ENCODE results near the gene LCP2. TPM values are rescaled to one million over a fixed set of nuclear protein-coding genes. Genes with fewer than 3 reads are reported as not detected.

Gene LCP2
- polyA plus RNA-seq, 4 donors: 3.1 to 5.8 (median 3.4) TPM

DNA sequence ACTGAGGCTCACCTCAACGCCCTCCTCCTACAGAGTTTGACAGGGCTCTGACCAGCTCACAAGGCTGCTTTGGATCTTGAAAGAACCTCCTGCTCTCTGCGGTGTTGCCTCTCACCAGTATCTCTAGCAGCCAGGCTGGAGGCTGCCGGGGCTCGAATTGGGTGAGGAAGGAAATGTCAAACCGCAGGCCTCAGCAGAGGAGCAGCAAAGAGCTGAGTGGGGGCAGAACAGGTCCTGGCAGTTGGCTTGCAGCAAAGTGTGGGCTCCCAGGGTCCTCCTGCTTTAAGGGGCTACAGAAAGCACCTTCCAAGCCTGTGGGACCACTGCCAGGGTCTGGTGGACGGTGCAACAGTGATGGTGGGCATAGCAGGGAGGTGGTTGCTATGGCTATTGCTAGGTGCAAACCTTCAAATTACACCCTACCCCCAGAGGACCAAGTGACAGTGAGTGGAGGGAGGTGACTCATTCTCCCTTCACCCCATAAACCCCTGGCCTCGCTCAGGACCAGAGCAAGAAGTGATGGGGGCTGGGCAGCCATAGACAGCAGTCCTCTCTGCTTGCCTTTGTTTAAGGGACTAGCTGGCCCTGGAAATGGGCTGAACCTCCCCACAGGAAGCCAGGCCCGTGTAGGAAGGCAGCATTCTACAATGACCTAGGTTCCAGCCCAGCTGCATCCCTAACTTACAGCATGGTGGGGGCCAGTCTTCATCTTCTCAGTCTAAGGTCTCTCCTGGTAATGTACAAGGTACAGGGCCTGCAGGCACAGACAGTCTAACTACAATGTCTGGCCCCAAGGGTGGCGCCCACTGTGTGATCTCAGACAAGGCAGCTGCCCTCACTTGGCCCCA, 18.7 kb downstream of the LCP2 start:
- no peak for DNase-seq (ENCODE audit: low read depth in 4 of 4, low spot score in 3 of 4)

DNA sequence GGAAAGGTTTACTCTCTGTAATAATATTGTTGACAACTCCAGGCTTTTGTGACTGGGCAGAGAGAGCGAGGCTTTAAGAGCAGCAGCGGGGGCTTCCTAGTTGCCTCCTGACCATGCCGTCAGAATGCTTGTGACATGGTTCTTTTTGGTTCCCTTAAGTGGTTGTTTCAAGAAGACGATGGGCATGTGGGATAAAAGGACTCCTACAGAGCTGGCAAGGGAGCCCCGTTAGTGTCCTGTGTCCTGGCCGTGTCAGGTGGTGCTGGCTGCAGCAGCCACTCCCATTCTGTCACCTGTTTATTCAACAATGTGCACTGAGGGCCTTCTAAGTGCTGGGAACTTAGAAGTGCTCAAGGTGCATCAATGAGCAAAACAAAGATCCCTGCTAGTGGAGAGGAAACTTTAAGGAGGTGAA, 19.7 kb downstream of the LCP2 start:
- no peak for DNase-seq (ENCODE audit: low read depth in 4 of 4, low spot score in 3 of 4)

DNA sequence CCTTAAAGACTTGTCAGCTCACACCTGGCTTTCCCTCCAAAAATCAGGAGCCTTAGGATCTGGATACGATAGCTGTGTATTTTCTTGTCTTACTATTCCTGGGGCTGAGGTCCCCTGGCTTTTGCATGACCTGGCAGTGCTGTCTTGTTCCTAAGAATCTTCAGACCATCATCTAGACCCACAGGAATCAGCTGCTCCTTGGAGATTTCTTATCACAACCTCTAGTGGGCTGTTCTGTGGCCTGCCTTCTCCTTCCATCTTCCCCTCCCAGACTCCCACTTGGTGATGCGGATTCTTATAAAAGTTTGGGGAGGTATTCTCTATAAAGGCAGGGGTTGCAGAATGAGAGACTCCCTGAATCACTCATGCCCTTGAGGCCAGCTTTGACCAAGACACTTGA, 21.4 kb downstream of the LCP2 start:
- DNase-seq (ENCODE audit: low read depth in 4 of 4, low spot score in 3 of 4): no peak

DNA sequence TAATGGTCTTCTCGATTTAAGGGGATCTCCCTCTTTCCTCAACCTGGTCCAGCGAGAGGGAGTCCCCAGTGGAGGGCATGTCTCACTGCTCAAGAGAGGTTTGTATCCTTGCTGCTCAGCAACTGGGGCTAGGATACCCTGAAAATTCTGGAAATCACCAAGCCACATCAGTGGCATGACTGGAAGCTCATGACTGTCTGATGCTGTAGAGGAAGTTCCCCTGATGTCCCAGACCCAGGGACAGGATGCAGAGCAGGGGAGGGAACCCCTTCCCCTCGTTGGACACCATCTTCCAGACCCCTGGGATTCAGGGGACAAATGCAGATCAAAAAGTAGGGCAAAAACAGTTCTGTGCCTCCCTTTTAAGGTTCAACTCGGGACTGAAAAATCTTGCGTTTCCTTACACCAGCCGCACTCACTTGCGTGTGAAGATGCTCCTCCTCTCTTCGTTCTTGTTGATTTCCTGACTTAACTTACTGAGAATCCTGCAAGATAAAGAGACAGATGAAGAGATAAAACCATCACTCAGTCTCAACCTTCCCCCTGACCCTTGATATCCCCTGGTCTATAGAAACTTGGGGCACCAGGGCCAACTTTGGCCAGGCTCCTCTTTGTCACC, 22.1 kb downstream of the LCP2 start:
- DNase-seq (ENCODE audit: low read depth in 4 of 4, low spot score in 3 of 4): no peak

DNA sequence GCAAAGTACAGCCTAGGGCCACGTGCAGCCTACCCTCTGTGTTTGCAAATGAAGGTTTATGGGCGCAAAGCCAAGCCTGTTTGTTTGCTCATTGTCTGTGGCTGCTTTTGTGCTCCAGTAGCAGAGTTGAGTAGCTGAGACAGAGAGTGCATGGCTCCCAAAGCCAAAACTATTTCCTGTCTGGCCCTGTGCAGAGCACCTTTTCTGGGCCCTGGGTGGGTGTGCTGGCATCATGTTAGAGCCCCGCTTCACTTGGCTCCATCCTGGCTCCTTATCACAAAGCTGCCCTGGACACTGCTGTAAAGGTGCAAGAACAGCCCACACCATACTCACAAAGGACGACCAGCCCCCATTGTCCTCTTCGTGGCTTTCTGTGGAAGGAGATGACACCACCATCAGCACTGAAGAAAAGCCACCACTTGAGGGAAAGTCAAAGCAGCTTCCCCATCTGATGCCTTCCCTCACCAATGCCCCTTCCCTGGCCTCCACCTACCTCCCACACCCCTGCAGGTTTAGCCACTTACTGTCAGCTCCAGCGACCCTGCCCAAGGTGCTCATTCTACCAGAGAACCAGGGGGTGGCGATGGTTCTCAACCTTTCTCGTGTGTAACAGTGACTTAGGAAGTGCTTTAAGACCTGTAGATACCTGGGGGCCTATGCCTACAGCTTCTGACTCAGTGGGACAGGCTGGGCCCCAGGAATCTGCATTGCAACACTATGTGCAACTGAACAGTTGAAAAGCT, 23.4 kb downstream of the LCP2 start:
- DNase-seq (ENCODE audit: low read depth in 4 of 4, low spot score in 3 of 4): no peak

DNA sequence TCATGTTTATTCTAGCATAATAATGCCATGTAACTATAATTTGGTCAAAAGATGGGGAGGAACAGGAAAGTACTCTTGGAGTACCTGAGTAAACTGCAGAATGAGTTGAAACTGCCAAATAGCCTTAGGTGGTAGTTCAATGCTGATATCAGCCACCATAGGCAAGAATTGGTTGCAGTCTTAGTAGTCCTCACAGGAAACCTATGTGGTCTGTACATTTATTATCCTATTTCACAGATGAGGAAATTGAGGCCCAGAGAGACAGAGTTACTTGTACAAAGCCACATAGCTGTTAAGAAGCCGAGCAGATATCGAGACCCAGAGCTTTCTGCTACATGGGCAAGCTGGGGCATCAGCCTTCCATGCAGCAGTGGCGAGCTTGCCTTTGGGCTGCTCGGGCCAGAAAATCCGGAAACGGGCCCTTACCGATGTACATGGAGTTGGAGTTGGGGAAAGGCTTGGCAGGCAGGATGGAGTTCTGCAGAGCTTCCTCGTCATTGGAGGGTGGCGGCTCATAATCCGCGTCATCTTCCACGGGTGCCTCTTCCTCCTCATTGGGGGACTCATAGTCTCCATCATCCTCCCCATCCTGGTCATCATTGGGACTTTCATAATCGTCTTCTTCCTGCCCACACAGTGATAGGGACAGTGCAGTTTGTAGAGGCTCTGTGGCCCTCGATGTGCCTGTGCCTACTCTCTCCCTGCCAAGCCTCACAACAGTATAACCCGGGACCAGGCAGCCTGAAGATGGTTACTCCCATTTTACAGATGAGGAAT, 27.1 kb downstream of the LCP2 start:
- no peak for DNase-seq (ENCODE audit: low read depth in 4 of 4, low spot score in 3 of 4)

DNA sequence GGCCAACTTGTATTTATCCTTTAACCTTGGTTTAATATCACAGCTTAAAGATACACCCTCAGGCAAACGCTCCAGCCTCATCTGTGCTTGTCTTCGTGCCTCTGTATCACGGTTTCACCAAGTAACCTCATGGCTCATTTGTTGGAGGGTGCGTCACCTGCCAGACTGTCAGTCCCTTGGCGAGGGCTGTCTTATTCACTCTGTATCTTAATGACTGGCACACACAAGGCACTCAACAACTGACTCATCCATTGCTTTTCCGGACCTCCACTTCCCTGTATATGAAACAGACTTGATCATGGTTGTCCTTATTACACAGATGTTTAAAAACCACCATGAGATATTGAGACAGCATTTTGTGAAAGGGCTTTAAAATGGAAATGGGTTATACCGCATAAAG, 28.0 kb downstream of the LCP2 start:
- no peak for DNase-seq (ENCODE audit: low read depth in 4 of 4, low spot score in 3 of 4)

DNA sequence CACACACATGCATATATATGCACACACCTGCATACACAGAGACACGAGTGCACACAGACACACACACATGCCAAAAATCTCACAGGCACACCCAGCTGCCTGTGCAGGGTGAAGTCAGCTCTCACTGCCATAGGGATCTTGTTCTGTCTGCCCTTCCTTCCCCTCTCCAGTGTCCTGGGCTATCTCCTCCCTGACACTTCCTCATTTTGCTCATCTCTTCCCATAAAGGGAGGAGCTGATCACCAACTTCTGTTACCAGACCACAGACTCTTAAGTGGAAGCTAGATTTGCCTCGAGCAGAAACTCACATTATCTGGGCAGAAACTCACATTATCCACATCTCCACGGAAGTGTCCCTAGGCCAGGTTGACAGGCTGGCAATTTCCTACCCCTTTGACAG, 28.7 kb downstream of the LCP2 start:
- DNase-seq (ENCODE audit: low read depth in 4 of 4, low spot score in 3 of 4): no peak

DNA sequence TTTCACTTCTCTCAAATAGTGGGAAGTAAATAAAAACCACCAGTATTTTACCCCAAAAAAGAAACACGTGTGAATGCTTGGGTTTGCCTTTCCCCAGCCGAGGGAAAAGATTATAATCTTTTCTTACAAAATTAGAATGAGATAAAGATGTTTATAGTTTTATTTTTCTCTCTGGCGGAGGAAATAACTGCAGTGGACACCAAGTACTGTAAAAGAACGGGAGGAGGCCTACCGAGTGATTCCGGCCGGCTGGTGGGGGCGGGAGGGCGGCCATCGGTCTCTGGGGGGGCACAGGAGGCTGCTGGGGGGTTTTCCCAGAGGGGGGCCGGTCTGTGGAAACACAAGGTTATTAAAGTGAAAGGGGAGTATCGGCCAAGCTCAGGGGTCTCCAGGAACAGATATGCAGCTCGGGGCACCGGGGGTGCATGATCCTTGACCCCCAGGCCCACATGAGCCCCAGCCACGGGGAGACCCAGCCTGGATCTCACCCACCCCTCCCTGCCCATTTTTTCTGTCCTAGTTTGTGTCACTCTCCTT, 29.4 kb downstream of the LCP2 start:
- no peak for DNase-seq (ENCODE audit: low read depth in 4 of 4, low spot score in 3 of 4)

DNA sequence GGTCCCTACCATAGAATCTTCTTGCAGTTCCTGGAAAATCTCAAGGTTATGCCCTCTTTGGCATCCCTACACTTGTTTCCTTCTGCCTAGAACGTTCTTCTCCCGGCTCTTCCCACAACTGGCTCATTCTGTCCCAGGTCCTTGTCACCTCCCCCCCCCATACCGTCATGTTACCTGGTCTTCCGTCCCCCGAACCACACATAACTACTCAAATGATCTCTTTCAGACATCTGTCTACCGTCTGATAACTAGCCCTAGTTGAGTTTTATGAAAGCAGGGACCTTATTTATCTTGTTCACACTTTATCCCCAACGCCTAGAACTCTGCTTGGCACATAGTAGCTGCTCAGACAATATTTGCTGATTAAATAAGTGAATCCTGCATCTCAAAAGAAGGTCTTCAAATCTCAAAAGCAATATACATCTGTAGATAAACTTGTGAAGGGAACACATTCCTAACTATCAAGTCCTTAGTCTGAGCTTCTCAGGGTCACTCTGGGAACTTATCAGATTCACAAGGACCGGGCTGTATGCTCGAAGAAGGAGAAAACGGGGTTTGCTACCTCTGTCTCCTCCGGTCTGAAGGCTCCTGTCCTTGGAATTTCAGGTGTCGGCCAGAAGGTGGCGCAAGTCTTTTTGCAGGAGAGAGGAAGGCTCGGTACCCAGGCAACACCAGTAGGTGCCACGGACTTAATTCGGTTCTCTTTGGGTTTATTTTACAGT, 30.0 kb downstream of the LCP2 start:
- DNase-seq (ENCODE audit: low read depth in 4 of 4, low spot score in 3 of 4): peak; percentile 34 to 69 (median 57)

DNA sequence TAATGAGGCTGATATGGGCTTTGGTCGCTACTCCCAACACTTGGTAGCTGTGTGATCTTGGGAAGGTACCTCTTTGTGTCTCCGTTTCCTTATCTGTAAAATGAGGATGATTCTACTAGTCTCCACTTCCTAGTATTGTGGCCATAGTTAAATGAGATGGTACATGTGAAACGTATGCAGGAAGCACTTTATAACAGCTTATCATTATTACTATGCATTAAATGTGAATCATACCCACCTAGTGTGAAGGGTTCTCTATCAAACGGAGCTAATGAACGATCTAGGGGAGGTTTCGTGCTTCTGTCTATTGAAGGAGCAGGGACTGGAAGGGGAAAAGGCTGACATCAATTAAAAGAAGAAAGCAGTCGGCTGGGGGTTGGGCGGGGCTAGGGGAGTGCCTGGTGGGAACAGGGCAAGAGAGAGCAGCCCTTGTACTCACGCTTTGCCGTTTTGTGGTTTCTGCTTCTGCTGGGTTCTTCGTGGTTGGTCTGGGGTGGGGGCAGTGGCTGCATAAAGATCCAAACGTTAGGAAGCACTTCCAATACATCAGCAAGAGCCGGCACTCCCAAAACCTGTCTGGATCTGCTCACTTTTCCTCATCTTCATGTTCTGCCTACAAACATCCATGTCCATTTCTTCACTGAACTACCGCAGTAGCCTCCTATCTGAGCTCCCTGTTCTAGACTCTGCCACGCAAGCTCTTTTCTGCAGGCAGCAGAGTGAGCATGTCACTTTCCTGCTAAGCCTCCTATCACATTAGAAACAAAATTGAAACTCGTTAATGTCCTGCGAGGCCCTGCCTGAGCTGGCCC, 30.8 kb downstream of the LCP2 start:
- no peak for DNase-seq (ENCODE audit: low read depth in 4 of 4, low spot score in 3 of 4)

DNA sequence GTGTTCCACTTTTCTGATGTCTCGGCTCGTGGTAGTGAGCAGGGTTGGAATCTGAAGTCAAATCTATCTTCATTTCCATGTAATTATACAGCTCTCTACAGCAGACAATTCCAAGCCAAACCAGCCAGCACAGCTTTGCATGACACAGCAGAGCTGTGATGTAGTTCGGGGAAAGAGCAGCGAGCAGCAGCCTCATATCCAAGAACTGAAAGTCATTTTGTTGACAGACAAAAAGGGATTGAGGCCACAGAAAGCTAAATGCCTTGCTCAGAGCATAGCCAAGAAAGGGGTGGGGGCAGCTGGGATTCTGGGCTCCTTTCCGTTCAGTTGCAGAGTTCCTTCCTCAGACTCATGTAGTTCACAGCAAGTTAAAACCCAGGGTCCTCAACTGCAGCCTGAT, 32.1 kb downstream of the LCP2 start:
- DNase-seq (ENCODE audit: low read depth in 4 of 4, low spot score in 3 of 4): peak; percentile 44 to 73 (median 70)

DNA sequence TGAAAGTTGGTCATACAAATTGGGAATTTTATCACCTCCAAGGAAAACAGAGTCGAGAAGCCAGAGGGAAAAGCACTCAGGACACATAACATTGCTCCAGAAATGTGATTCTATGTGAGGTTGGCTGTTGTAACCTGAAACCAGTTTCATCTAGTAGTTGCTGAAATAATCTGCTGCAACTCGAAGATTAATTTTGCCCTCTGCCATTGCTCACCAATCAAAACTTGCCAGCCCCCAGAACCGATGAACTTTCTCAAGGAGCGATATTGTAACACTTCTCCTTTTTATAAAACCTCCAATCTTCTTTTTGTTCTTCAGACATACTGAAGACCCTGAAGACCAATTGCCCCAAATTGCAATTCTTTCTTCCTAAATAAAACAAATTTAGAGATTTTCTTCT, 33.7 kb downstream of the LCP2 start:
- no peak for DNase-seq (ENCODE audit: low read depth in 4 of 4, low spot score in 3 of 4)

DNA sequence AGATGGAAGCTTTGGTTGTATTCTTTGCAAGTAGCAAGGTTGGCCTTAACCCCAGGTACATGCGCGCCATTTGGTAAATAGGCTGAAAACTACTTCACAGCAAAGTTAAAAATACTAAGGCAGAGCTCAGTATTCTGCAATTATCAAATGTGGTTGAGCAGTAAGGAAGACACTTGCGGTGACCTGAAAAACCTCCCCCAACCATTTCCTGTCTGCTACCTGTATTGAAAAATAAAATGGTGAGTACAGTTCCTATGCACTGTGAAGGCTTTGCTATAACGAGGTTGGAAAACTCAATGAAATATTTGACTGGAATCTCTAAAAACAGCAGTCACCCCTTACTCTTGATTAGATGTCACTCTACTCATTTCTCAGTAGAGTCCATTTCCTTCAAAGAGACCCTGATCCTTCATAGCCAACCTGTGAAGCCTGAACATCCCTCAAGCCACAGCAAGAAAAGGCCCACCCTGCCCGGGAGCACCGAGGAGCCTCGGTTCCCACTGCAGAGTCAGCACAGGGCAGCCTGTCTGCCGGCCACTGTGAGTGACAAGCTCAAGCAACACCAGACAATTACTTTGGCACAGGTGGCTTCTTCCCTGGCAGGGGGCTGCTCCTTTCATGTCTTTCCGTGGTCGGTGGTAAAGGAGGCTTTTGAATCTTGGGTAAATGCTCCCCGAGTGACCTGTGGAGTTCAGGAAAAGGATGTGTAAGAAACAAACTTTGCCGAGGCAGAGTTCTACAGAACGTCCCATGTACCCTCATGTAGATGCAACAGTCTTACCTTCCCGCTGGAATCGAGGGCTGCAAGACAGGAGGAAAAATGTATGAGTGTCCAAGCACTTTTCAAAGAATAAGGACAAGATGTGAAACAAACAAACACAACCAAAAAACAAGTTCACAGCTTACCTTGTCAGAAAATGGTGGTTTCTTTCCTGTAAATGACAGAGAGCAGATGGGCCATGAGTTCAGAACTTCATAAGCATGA, 35.2 kb downstream of the LCP2 start:
- no peak for DNase-seq (ENCODE audit: low read depth in 4 of 4, low spot score in 3 of 4)

DNA sequence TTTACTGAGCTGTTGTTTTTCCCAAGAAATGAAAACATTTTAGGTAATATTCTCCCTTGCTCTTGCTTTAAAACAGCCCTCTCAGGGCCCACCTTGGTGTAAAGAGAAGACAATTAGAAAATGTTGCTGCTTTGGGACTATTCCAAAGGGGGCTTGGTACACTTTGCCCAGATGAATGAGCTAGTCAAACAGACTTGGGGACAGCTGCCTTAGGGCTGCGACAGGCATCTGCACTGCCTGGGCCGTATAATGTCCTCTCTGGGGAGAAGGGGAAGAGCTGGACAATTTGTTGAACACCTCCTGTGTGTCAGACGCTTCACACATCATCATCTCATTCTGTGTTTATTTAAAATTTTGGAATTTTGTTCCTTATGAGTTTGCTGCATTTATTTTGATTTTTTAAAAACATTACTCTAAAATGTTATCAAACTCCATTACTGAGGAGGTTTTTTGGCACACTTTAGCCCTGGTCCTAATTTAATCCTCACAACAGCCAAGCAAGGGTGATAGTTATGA, 36.0 kb downstream of the LCP2 start:
- DNase-seq (ENCODE audit: low read depth in 4 of 4, low spot score in 3 of 4): no peak

DNA sequence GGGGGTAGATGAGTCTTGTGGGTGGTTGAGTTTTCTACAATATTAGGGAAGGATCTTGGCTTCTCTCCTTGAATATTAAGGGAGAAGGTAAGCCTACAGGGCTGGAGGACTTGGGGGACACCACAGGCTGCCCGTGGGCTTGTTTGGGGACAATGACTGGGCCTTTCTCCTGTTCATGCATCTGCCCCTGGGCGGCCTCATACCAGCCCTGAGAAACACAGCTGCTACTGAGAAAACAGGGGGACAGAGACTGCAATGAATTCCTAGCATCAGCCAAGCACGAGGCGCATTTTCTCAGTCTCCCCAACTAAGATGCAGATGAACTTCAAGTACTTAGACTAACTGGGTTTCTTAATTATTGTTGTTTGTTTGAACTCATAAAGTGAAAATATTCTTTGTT, 40.2 kb downstream of the LCP2 start:
- DNase-seq (ENCODE audit: low read depth in 4 of 4, low spot score in 3 of 4): no peak

DNA sequence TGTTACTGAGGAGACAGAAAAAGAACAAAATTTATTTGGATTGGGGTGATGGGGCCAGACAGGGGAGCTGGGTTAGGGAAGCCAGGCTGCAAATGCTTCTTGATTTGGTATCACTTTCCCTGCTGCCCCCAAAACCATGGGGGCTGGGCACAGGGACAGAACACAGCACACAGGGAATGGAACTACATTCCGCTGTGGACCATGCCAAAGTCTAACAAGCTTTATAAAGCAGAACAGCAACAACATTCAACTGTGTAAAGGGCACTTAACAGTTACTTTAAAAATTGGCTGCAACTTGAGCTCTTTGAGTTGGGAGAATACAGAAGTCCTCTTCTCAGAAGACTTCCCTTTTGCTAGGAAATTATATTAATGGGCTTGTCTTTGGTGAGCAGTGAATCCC, 41.0 kb downstream of the LCP2 start:
- DNase-seq (ENCODE audit: low read depth in 4 of 4, low spot score in 3 of 4): no peak

DNA sequence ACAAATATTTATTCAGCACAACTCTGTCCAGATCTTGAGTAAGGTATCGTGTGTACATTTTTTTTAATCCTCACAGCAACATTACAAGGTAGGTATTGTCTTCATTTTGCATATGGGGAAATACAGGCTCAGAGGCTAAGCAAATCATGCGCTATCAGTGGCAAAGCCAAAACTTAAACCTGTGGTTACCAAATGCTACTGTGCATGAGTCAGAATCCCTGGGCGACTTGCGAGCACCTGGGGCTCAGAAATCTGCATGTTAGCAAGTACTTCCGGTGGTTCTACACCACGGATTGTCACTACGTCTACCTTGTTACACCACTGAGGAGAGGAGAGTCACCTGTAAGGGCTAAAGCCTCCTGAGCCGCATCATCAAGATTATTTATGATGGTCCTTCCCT, 43.5 kb downstream of the LCP2 start:
- no peak for DNase-seq (ENCODE audit: low read depth in 4 of 4, low spot score in 3 of 4)
